ENCODE results near the gene CDX4. TPM values are rescaled to one million over a fixed set of nuclear protein-coding genes. Genes with fewer than 3 reads are reported as not detected.
"Not testable (repeated sequence)": the region's sequence is repeated elsewhere in the genome, so short reads cannot be mapped to it uniquely, and the experiment has no call there.

The CDX4 gene
- total RNA-seq, 1 experiment from 2014 or later: 5.2 TPM

- no peak overlapping the region for H2AK5ac ChIP-seq (ENCODE audit: insufficient read length, low read length)
- H3K4ac ChIP-seq (ENCODE audit: low read depth, low read length): no peak overlapping the region
- no peak overlapping the region for H2BK15ac ChIP-seq (ENCODE audit: low read depth, low read length)
- H2AFZ ChIP-seq (ENCODE audit: low read length): no peak overlapping the region
- no peak overlapping the region for H4K5ac ChIP-seq (ENCODE audit: insufficient read length, low read depth, low read length)
- H4K91ac ChIP-seq (ENCODE audit: insufficient read length, low read depth, low read length): no peak overlapping the region
- no peak overlapping the region for H3K14ac ChIP-seq (ENCODE audit: insufficient read depth, low read length)
- peaks cover 10 to 16% of the 10 kb centered on the region in 2 experiments for H3K9me3 Mint-ChIP-seq
- no peaks in the 10 kb centered on the region; the same call in 1 of the 2 replicates for H3K27me3 Mint-ChIP-seq (ENCODE audit: low read depth)
- H3K9me3 ChIP-seq (ENCODE audit: control insufficient read depth, low read depth, low read length): no peaks in the 10 kb centered on the region
- H3K4me3 Mint-ChIP-seq: no peak overlapping the region
- no peak overlapping the region for H3K56ac ChIP-seq (ENCODE audit: insufficient read length, low read depth, low read length)
- H3K4me1 ChIP-seq (ENCODE audit: insufficient read depth, low read length): no peaks in the 10 kb centered on the region
- no peak overlapping the region for H3T11ph ChIP-seq (ENCODE audit: low read length)
- H3K27me3 ChIP-seq (ENCODE audit: insufficient read depth, low read length): no peaks in the 10 kb centered on the region
- no CpG with 5 or more reads among the region's 3 CpGs for WGBS (ENCODE audit: extremely low coverage, insufficient read length, low lambda C conversion rate)
- no peak for DNase-seq
- no peaks in the 10 kb centered on the region for H3K23me2 ChIP-seq (ENCODE audit: insufficient read length, low read depth, low read length, poor library complexity, severe bottlenecking)
- no peak overlapping the region for H3K18ac ChIP-seq (ENCODE audit: insufficient read length, low read depth, low read length)
- no peaks in the 10 kb centered on the region for H4K20me1 ChIP-seq (ENCODE audit: control insufficient read depth, insufficient read depth, insufficient read length)
- H4K8ac ChIP-seq (replicated peaks; ENCODE audit: insufficient read length, low read depth, low read length): no peak overlapping the region
- TF ChIP-seq CTCF (conservative IDR thresholded peaks at IDR 0.05): no peak
- H2BK5ac ChIP-seq (ENCODE audit: insufficient read length, low read length): no peak overlapping the region
- no peak overlapping the region for H3K9ac ChIP-seq (ENCODE audit: extremely low read depth, insufficient read length, low read length)
- no peak overlapping the region for H2BK12ac ChIP-seq (ENCODE audit: insufficient read length, low read depth, low read length)
- no peak overlapping the region for H3K23ac ChIP-seq (ENCODE audit: insufficient read length, low read depth, low read length)
- no peaks in the 10 kb centered on the region for H3K79me1 ChIP-seq (ENCODE audit: insufficient read depth, low read depth, low read length, poor library complexity, severe bottlenecking)
- no peak overlapping the region for H2BK20ac ChIP-seq (ENCODE audit: low read depth, low read length, poor library complexity, severe bottlenecking)
- no peaks in the 10 kb centered on the region for H3K79me2 ChIP-seq (ENCODE audit: insufficient read depth, low read length)
- no peak overlapping the region for H3K27ac ChIP-seq (ENCODE audit: insufficient read length, low read depth, low read length)
- H3K4me2 ChIP-seq (ENCODE audit: insufficient read depth, insufficient read length, low read length): no peak overlapping the region
- H3K27ac Mint-ChIP-seq: no peak overlapping the region
- H2BK120ac ChIP-seq (ENCODE audit: low read depth, low read length, poor library complexity, severe bottlenecking): no peak overlapping the region
- H3K36me3 Mint-ChIP-seq (ENCODE audit: insufficient read depth in 1 of 3, low read depth in 3 of 3): peaks cover 2 to 5% (median 2%) of the 10 kb centered on the region in 3 experiments; a peak in 3 of 7 replicates
- peaks cover 9 to 12% of the 10 kb centered on the region in 2 experiments for H3K4me1 Mint-ChIP-seq
Measured at GRCh38 chrX:73490661-73491060, 43.8 kb downstream of the CDX4 start.

- H3K27ac Mint-ChIP-seq; H2BK20ac ChIP-seq (ENCODE audit: low read depth, low read length, poor library complexity, severe bottlenecking); H2AK5ac ChIP-seq (ENCODE audit: insufficient read length, low read length); H3T11ph ChIP-seq (ENCODE audit: low read length); H3K4me1 ChIP-seq (ENCODE audit: insufficient read depth, low read length); H3K9ac ChIP-seq (ENCODE audit: extremely low read depth, insufficient read length, low read length); H2AFZ ChIP-seq (ENCODE audit: low read length); H3K27ac ChIP-seq (ENCODE audit: insufficient read length, low read depth, low read length); H2BK5ac ChIP-seq (ENCODE audit: insufficient read length, low read length); H3K27me3 ChIP-seq (ENCODE audit: insufficient read depth, low read length); H3K27me3 Mint-ChIP-seq (ENCODE audit: low read depth); H3K23me2 ChIP-seq (ENCODE audit: insufficient read length, low read depth, low read length, poor library complexity, severe bottlenecking); H4K8ac ChIP-seq (replicated peaks; ENCODE audit: insufficient read length, low read depth, low read length); H2BK15ac ChIP-seq (ENCODE audit: low read depth, low read length); H4K5ac ChIP-seq (ENCODE audit: insufficient read length, low read depth, low read length); H3K14ac ChIP-seq (ENCODE audit: insufficient read depth, low read length); H2BK12ac ChIP-seq (ENCODE audit: insufficient read length, low read depth, low read length); H2BK120ac ChIP-seq (ENCODE audit: low read depth, low read length, poor library complexity, severe bottlenecking); H4K20me1 ChIP-seq (ENCODE audit: control insufficient read depth, insufficient read depth, insufficient read length); H3K4me2 ChIP-seq (ENCODE audit: insufficient read depth, insufficient read length, low read length); H3K56ac ChIP-seq (ENCODE audit: insufficient read length, low read depth, low read length); H3K18ac ChIP-seq (ENCODE audit: insufficient read length, low read depth, low read length); DNase-seq; H3K4me3 Mint-ChIP-seq; H4K91ac ChIP-seq (ENCODE audit: insufficient read length, low read depth, low read length); H3K23ac ChIP-seq (ENCODE audit: insufficient read length, low read depth, low read length); H3K4ac ChIP-seq (ENCODE audit: low read depth, low read length); H3K36me3 Mint-ChIP-seq (ENCODE audit: insufficient read depth in 1 of 3, low read depth in 3 of 3); H3K79me2 ChIP-seq (ENCODE audit: insufficient read depth, low read length); H3K79me1 ChIP-seq (ENCODE audit: insufficient read depth, low read depth, low read length, poor library complexity, severe bottlenecking); H3K9me3 ChIP-seq (ENCODE audit: control insufficient read depth, low read depth, low read length); H3K4me1 Mint-ChIP-seq: not testable (repeated sequence)
- H3K9me3 Mint-ChIP-seq: peaks cover 10 to 13% of the 10 kb centered on the region in 2 experiments
- WGBS (ENCODE audit: extremely low coverage, insufficient read length, low lambda C conversion rate): no CpG with 5 or more reads among the region's 4 CpGs
Measured at GRCh38 chrX:73492178-73492577, 45.3 kb downstream of the CDX4 start.

Measured in H9 (cell line).